Karpas-422 (cell line): ENCODE results near the gene WDR31. TPM values are rescaled to one million over a fixed set of nuclear protein-coding genes. Genes with fewer than 3 reads are reported as not detected.

Source experiments
- DNase-seq: peaks from one replicate; pipeline ENCODE4 v3.0.0-alpha.2; 2015
- H2AFZ ChIP-seq: fragments of 200-600 bp; sonication (generic); 2 replicates; pipeline ENCODE4 v1.6.1; 2014; ENCODE audit warnings: antibody characterized with exemption, low read length, mixed read lengths
- H3K27ac ChIP-seq: fragments of 200-600 bp; sonication (generic); 2 replicates; pipeline ENCODE4 v1.5.1; 2014; ENCODE audit warnings: mild to moderate bottlenecking, low read length, moderate library complexity
- H3K27me3 ChIP-seq: fragments of 200-600 bp; sonication (generic); 2 replicates; pipeline ENCODE4 v1.6.1; 2014; ENCODE audit warnings: low read length, mixed read lengths
- H3K36me3 ChIP-seq: fragments of 200-600 bp; sonication (generic); 2 replicates; pipeline ENCODE4 v1.6.1; 2014; ENCODE audit warnings: low read length, mixed read lengths; ENCODE audit not compliant: insufficient read depth
- H3K4me1 ChIP-seq: fragments of 200-600 bp; sonication (generic); 2 replicates; pipeline ENCODE4 v1.6.1; 2014; ENCODE audit warnings: mild to moderate bottlenecking, low read length, mixed read lengths
- H3K4me2 ChIP-seq: fragments of 200-600 bp; sonication (generic); 2 replicates; pipeline ENCODE4 v1.6.1; 2014; ENCODE audit warnings: low read length, low read depth, mild to moderate bottlenecking; ENCODE audit not compliant: poor library complexity, severe bottlenecking
- H3K4me3 ChIP-seq: fragments of 200-600 bp; sonication (generic); 2 replicates; pipeline ENCODE4 v1.5.1; 2014; ENCODE audit warnings: mild to moderate bottlenecking, antibody characterized with exemption, low read length, mixed read lengths
- H3K79me2 ChIP-seq: fragments of 200-600 bp; sonication (generic); 2 replicates; pipeline ENCODE4 v1.6.1; 2014; ENCODE audit warnings: mild to moderate bottlenecking, low read length, mixed read lengths
- H3K9ac ChIP-seq: fragments of 200-600 bp; sonication (generic); 2 replicates; pipeline ENCODE4 v1.6.0; 2014; ENCODE audit warnings: low read length
- H3K9me2 ChIP-seq: fragments of 200-600 bp; sonication (generic), shearing (Covaris generic); replicated peaks from 2 replicates; pipeline ENCODE4 v1.6.0; 2014; ENCODE audit warnings: mild to moderate bottlenecking, low read length, moderate library complexity; ENCODE audit not compliant: insufficient read depth
- H3K9me3 ChIP-seq: fragments of 300-700, 200-600 bp; sonication (generic); 2 replicates; pipeline ENCODE4 v1.6.1; 2014; ENCODE audit warnings: low read length, mixed read lengths
- H4K20me1 ChIP-seq: fragments of 200-600 bp; sonication (generic); 2 replicates; pipeline ENCODE4 v1.6.1; 2014; ENCODE audit warnings: mild to moderate bottlenecking, antibody characterized with exemption, low read length, low read depth; ENCODE audit not compliant: insufficient read depth
- total RNA-seq: library from RNA; depleted of rRNA; stranded (reverse); fragments of >200 nt; shearing (Covaris generic); gene quantifications from 2 replicates; pipeline ENCODE4 v1.2.3, GENCODE V29; 2014; ENCODE audit warnings: low replicate concordance

The WDR31 gene
- total RNA-seq, 1 experiment from 2014 or later = 0.56 TPM

- no peak overlapping the region for H3K27ac ChIP-seq
- no peaks in the 10 kb centered on the region for H3K9me3 ChIP-seq
- no peak overlapping the region for H3K4me3 ChIP-seq
- H3K36me3 ChIP-seq = no peaks in the 10 kb centered on the region
- H4K20me1 ChIP-seq = no peaks in the 10 kb centered on the region
- H2AFZ ChIP-seq = no peak overlapping the region
- no peaks in the 10 kb centered on the region for H3K9me2 ChIP-seq
- H3K27me3 ChIP-seq = 0 out of 2 replicates have a peak, but pooled peaks cover 3% of the 10 kb centered on the region
- no peaks in the 10 kb centered on the region for H3K79me2 ChIP-seq
- H3K9ac ChIP-seq = no peak overlapping the region
- peaks cover 9% of the 10 kb centered on the region for H3K4me1 ChIP-seq
- no peak for DNase-seq
- H3K4me2 ChIP-seq = no peak overlapping the region
Measured at GRCh38 chr9:113316030-113316429, 24.0 kb downstream of the WDR31 start.

GRCh38 chr9:113315231-113315630 is 24.8 kb downstream of the WDR31 start:
- Histone ChIP-seq H3K36me3 (no peaks in the 10 kb centered on the region), H3K27me3 (0 out of 2 replicates have a peak, but pooled peaks cover 3% of the 10 kb centered on the region), H3K27ac (no peak overlapping the region), H3K9me3 (no peaks in the 10 kb centered on the region), H3K9me2 (no peaks in the 10 kb centered on the region), H3K4me2 (no peak overlapping the region), H3K4me1 (peaks cover 1% of the 10 kb centered on the region), H3K4me3 (no peak overlapping the region), H2AFZ (no peak overlapping the region), H3K9ac (no peak overlapping the region), H4K20me1 (no peaks in the 10 kb centered on the region), H3K79me2 (no peaks in the 10 kb centered on the region)
- DNase-seq = no peak

- no peaks in the 10 kb centered on the region for H3K4me1 ChIP-seq
- no peak overlapping the region for H3K4me2 ChIP-seq
- no peaks in the 10 kb centered on the region for H3K9me2 ChIP-seq
- no peak overlapping the region for H3K4me3 ChIP-seq
- H3K27ac ChIP-seq = no peak overlapping the region
- H3K36me3 ChIP-seq = no peaks in the 10 kb centered on the region
- no peaks in the 10 kb centered on the region for H3K9me3 ChIP-seq
- H3K27me3 ChIP-seq = 0 out of 2 replicates have a peak, but pooled peaks cover 3% of the 10 kb centered on the region
- no peaks in the 10 kb centered on the region for H4K20me1 ChIP-seq
- no peak overlapping the region for H2AFZ ChIP-seq
- H3K9ac ChIP-seq = no peak overlapping the region
- H3K79me2 ChIP-seq = no peaks in the 10 kb centered on the region
- DNase-seq = no peak
Measured at GRCh38 chr9:113313261-113313660, 26.8 kb downstream of the WDR31 start.

- Histone ChIP-seq H3K9me2 (no peaks in the 10 kb centered on the region), H3K27me3 (no peaks in the 10 kb centered on the region), H3K36me3 (no peaks in the 10 kb centered on the region), H4K20me1 (no peaks in the 10 kb centered on the region), H3K4me2 (no peak overlapping the region), H3K9ac (no peak overlapping the region), H2AFZ (no peak overlapping the region), H3K4me1 (no peaks in the 10 kb centered on the region), H3K9me3 (no peaks in the 10 kb centered on the region), H3K4me3 (no peak overlapping the region), H3K79me2 (no peaks in the 10 kb centered on the region), H3K27ac (no peak overlapping the region)
- no peak for DNase-seq
Measured at GRCh38 chr9:113311961-113312360, 28.1 kb downstream of the WDR31 start.

DNA sequence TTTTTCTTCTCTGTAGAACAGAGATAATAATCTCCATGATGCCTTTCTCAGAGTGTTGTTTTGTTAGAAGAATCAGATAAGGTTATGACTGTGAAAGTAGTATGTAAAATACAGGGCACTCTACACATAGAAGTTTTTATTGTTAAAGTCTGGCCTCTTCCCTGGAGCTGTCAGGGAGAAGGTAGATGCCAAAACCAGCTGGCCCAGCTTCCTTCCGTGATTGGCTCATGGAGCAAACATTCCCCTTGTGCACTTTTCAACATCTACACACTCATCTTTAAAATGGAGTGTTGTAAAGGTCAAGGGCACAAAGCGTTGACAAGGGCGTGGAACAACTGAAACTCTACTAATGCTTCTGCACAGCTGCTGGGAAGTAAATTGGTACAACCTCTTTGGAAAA is 29.5 kb downstream of the WDR31 start:
- no peak overlapping the region for H3K9ac ChIP-seq
- H4K20me1 ChIP-seq = no peaks in the 10 kb centered on the region
- no peaks in the 10 kb centered on the region for H3K36me3 ChIP-seq
- DNase-seq = no peak
- H3K27me3 ChIP-seq = no peaks in the 10 kb centered on the region
- no peaks in the 10 kb centered on the region for H3K9me2 ChIP-seq
- no peaks in the 10 kb centered on the region for H3K79me2 ChIP-seq
- no peak overlapping the region for H3K4me2 ChIP-seq
- H3K9me3 ChIP-seq = no peaks in the 10 kb centered on the region
- H3K4me1 ChIP-seq = no peaks in the 10 kb centered on the region
- no peak overlapping the region for H3K4me3 ChIP-seq
- H2AFZ ChIP-seq = no peak overlapping the region
- H3K27ac ChIP-seq = no peak overlapping the region

DNA sequence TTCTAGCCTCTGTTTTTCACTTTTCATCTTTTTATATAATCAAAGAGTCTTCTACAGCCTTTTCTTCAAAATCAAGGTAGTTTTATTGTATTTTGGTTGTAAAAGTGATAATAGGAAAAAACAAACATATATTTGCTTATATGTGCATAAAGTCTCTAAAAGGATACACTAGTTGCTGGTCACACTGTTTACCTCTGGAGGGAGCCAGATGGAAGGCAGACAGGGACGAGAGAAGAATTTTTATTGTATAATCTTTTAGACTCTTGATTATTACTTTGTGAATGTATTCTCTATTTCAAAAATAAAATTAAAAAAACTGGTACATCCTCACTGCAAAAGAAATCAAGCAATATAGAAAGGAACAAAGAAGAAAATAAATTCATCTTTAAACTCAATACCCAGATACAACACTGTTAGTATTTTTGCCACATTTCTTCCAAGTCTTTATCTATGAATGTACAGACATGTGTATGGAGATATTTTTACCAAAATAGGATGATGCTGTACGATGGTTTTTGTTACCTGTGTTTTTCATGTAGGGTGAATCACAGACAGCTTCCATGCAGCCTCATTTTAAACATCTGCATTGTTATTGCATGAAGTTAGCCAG is 30.8 kb downstream of the WDR31 start:
- Histone ChIP-seq H3K79me2 (no peaks in the 10 kb centered on the region), H3K36me3 (no peaks in the 10 kb centered on the region), H3K27me3 (no peaks in the 10 kb centered on the region), H3K9ac (no peak overlapping the region), H3K9me3 (no peaks in the 10 kb centered on the region), H3K27ac (no peak overlapping the region), H3K4me2 (no peak overlapping the region), H4K20me1 (no peaks in the 10 kb centered on the region), H3K4me3 (no peak overlapping the region), H2AFZ (no peak overlapping the region), H3K9me2 (no peaks in the 10 kb centered on the region), H3K4me1 (no peaks in the 10 kb centered on the region)
- peak; percentile 57 for DNase-seq

GRCh38 chr9:113307396-113307975 is 32.6 kb downstream of the WDR31 start:
- Histone ChIP-seq H3K9me2 (no peaks in the 10 kb centered on the region), H3K27me3 (no peaks in the 10 kb centered on the region), H3K9me3 (no peaks in the 10 kb centered on the region), H3K27ac (no peak overlapping the region), H3K79me2 (no peaks in the 10 kb centered on the region), H3K4me2 (no peak overlapping the region), H2AFZ (no peak overlapping the region), H3K9ac (no peak overlapping the region), H3K4me1 (no peaks in the 10 kb centered on the region), H3K4me3 (no peak overlapping the region), H4K20me1 (no peaks in the 10 kb centered on the region), H3K36me3 (no peaks in the 10 kb centered on the region)
- DNase-seq = no peak

- H3K9me3 ChIP-seq = no peaks in the 10 kb centered on the region
- no peak overlapping the region for H3K9ac ChIP-seq
- no peaks in the 10 kb centered on the region for H3K27me3 ChIP-seq
- no peak overlapping the region for H3K4me3 ChIP-seq
- H3K27ac ChIP-seq = no peak overlapping the region
- no peak overlapping the region for H2AFZ ChIP-seq
- no peaks in the 10 kb centered on the region for H3K79me2 ChIP-seq
- no peaks in the 10 kb centered on the region for H4K20me1 ChIP-seq
- no peaks in the 10 kb centered on the region for H3K9me2 ChIP-seq
- no peak for DNase-seq
- no peaks in the 10 kb centered on the region for H3K36me3 ChIP-seq
- H3K4me1 ChIP-seq = no peaks in the 10 kb centered on the region
- H3K4me2 ChIP-seq = no peak overlapping the region
Measured at GRCh38 chr9:113306566-113306965, 33.5 kb downstream of the WDR31 start.
